ENCODE measurements around the gene KCNK10. TPM values are rescaled to one million over a fixed set of nuclear protein-coding genes. Genes with fewer than 3 reads are reported as not detected.

Gene KCNK10
- total RNA-seq, 4 donors from 2014 or later, result 0.04 to 0.08 TPM; not detected in 2

DNA sequence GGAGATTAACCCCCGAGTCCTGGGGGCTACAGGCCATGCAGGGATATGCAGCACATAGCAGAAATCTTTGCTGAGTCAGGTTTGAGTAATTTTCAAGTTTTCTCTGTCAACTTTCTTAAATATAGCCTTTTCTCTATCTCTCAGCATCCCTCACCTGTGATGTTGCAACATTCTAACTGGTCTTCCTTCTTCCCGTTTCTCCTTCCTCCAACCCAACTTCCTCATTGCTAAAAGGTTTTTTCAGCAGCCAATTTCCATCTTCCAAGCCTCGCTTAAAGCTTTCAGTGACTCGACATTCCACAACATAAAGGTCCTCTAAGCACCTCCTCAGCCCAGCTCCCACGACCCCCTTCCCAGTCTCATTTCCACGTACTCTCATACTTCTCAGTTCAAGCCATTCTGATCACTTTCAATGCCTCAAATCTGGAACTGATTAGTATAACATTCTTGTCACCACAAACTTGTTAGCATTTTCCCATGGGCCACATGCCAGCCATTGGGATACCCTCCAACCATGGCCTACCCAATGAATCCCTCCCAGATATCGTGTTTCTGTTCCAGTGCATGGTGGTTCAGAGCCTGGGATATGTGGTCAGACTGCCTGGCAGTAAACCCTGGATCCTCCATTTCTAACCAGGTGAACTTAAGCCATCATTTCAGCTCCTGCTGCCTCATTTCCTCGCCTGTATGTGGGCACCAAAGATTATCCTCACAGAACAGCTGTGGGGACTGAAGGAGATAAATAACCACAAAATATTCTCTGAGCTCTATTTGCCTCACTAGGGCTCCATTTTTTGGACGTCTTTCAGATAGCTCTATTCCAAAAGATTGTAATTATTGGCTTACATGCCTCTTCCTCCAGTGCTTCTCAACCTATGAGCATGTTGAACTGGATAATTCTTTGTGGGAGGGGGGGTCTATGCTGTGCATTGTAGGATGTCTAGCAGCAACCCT is 65.8 kb downstream of the KCNK10 start:
- 38% methylated on average over 9 of the region's 9 CpGs for WGBS
- no peak overlapping the region for H3K27ac ChIP-seq

DNA sequence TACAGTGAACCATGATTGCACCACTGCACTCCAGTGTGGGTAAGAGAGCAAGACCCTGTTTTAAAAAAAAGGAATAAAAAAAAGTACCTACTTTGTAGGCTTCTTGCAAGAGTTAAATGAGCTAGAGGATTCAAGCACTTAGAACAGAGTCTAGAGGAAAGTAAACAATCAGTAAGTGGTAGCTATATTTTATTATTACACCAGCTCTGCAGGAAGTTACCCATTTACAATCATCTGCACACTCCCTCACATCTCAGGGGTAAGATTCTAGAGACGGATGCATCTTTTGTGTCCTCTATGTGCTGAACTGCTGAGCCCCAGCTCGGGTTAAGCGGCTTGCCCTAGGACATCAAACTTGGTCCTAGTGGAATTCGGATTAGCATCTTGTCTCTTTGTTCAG is 67.3 kb downstream of the KCNK10 start:
- no peaks in the 10 kb centered on the region for H3K36me3 ChIP-seq
- TF ChIP-seq EP300 (IDR thresholded peaks at IDR 0.05), result no peak
- TF ChIP-seq, protein P1, sequence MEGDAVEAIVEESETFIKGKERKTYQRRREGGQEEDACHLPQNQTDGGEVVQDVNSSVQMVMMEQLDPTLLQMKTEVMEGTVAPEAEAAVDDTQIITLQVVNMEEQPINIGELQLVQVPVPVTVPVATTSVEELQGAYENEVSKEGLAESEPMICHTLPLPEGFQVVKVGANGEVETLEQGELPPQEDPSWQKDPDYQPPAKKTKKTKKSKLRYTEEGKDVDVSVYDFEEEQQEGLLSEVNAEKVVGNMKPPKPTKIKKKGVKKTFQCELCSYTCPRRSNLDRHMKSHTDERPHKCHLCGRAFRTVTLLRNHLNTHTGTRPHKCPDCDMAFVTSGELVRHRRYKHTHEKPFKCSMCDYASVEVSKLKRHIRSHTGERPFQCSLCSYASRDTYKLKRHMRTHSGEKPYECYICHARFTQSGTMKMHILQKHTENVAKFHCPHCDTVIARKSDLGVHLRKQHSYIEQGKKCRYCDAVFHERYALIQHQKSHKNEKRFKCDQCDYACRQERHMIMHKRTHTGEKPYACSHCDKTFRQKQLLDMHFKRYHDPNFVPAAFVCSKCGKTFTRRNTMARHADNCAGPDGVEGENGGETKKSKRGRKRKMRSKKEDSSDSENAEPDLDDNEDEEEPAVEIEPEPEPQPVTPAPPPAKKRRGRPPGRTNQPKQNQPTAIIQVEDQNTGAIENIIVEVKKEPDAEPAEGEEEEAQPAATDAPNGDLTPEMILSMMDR (IDR thresholded peaks at IDR 0.05), result no peak
- no peak for TF ChIP-seq POLR2A (IDR thresholded peaks at IDR 0.05)
- no peak for TF ChIP-seq POLR2AphosphoS5 (IDR thresholded peaks at IDR 0.05)
- peaks cover 4% of the 10 kb centered on the region for H3K27me3 ChIP-seq
- H3K27ac ChIP-seq, result no peak overlapping the region
- WGBS, result 78% methylated on average over 4 of the region's 4 CpGs
- H3K4me1 ChIP-seq, result no peaks in the 10 kb centered on the region
- no peak overlapping the region for H3K4me3 ChIP-seq
- no peak for DNase-seq (ENCODE audit: low spot score in 2 of 2)
- no peaks in the 10 kb centered on the region for H3K9me3 ChIP-seq

More for the DNA sequence above, 65.8 kb downstream of the KCNK10 start:
- Histone ChIP-seq H3K27me3 (peaks cover 4% of the 10 kb centered on the region), H3K36me3 (no peaks in the 10 kb centered on the region), H3K4me1 (no peaks in the 10 kb centered on the region), H3K4me3 (no peak overlapping the region), H3K9me3 (no peaks in the 10 kb centered on the region)
- TF ChIP-seq EP300 (IDR thresholded peaks at IDR 0.05), result no peak
- TF ChIP-seq, protein P1 (IDR thresholded peaks at IDR 0.05), result no peak
- no peak for TF ChIP-seq POLR2AphosphoS5 (IDR thresholded peaks at IDR 0.05)
- no peak for TF ChIP-seq POLR2A (IDR thresholded peaks at IDR 0.05)
- no peak for DNase-seq (ENCODE audit: low spot score in 2 of 2)

DNA sequence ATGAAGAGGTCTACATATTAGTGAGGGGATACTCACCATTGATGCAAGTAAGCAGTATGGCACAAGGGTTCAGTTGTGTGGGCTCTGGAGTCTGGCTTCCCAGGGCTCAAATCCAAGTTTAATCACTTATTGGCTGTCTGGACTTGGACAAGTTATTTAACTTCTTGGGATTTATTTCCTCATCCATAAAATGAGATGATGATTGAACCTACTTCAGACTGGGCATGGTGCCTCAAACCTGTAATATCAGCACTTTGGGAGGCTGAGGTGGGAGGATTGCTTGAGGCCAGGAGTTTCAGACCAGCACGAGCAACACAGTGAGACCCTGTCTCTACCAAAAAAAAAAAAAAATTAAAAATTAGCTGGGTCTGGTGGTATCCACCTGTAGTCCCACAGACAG is 67.9 kb downstream of the KCNK10 start:
- TF ChIP-seq POLR2AphosphoS5 (IDR thresholded peaks at IDR 0.05), result no peak
- TF ChIP-seq EP300 (IDR thresholded peaks at IDR 0.05), result no peak
- H3K9me3 ChIP-seq, result no peaks in the 10 kb centered on the region
- DNase-seq (ENCODE audit: low spot score in 2 of 2), result no peak
- no peaks in the 10 kb centered on the region for H3K36me3 ChIP-seq
- H3K4me3 ChIP-seq, result no peak overlapping the region
- no peaks in the 10 kb centered on the region for H3K4me1 ChIP-seq
- WGBS, result 80% methylated on average over 1 of the region's 1 CpG
- peaks cover 4% of the 10 kb centered on the region for H3K27me3 ChIP-seq
- no peak overlapping the region for H3K27ac ChIP-seq

DNA sequence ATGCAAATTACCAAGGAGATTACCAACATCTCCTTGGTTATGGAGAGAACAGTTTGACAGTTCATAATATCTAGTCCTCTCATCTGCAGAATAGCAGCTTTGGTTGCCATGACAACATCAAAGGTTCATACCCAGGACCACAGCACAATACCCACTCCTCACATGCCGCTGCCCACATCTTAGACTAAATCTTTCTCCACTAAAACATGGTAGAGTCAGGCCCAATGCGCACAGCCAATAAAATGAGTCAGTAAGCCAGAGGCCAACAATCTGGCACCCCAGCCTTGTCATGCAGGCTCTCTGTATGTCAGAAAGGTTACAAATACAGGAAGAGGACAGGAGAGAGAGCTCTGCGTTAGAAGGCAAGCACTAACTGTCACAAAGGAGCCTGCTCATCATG is 70.6 kb downstream of the KCNK10 start:
- H3K4me1 ChIP-seq, result no peaks in the 10 kb centered on the region
- 54% methylated on average over 3 of the region's 3 CpGs for WGBS
- peaks cover 4% of the 10 kb centered on the region for H3K27me3 ChIP-seq
- no peak for DNase-seq (ENCODE audit: low spot score in 2 of 2)
- no peaks in the 10 kb centered on the region for H3K9me3 ChIP-seq
- TF ChIP-seq POLR2AphosphoS5 (IDR thresholded peaks at IDR 0.05), result no peak
- TF ChIP-seq, protein P1 (IDR thresholded peaks at IDR 0.05), result no peak
- no peak for TF ChIP-seq POLR2A (IDR thresholded peaks at IDR 0.05)
- TF ChIP-seq EP300 (IDR thresholded peaks at IDR 0.05), result no peak
- no peak overlapping the region for H3K27ac ChIP-seq
- no peaks in the 10 kb centered on the region for H3K36me3 ChIP-seq
- no peak overlapping the region for H3K4me3 ChIP-seq

DNA sequence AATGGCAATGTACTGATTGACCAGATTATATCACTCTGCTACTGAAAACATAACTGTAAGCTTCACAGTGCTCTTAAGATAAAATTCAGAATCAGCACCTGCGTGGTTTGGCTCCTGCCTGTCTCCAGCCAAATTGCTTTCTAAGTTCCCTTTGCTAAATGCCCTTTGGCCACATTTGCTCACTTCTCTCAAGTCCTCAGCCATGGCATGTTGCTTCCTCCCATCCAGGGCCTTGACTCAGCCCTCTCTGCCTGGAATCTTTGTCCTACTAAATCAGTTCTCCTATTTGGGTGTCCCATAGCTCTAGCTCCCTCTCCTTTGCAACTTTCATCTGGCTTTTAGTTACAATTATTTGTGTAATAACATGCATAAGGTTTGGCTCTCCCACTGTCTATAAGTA is 71.4 kb downstream of the KCNK10 start:
- Histone ChIP-seq H3K4me3 (no peak overlapping the region), H3K27me3 (peaks cover 4% of the 10 kb centered on the region), H3K9me3 (no peaks in the 10 kb centered on the region), H3K27ac (no peak overlapping the region), H3K36me3 (no peaks in the 10 kb centered on the region), H3K4me1 (no peaks in the 10 kb centered on the region)
- DNase-seq (ENCODE audit: low spot score in 2 of 2), result no peak
- 41% methylated on average over 1 of the region's 1 CpG for WGBS
- TF ChIP-seq POLR2AphosphoS5 (IDR thresholded peaks at IDR 0.05), result no peak
- TF ChIP-seq, protein P1 (IDR thresholded peaks at IDR 0.05), result no peak
- TF ChIP-seq POLR2A (IDR thresholded peaks at IDR 0.05), result no peak
- no peak for TF ChIP-seq EP300 (IDR thresholded peaks at IDR 0.05)

All from suprapubic skin (tissue), 4 donors.